NCI-H774 (cell line): Measurements from ENCODE around the gene RGL1.
"Not testable (repeated sequence)": the region's sequence is repeated elsewhere in the genome, so short reads cannot be mapped to it uniquely, and the experiment has no call there.

Source experiments
- DNase-seq: peaks from one replicate; lab custom pipeline; 2025; lab: John Stamatoyannopoulos, UW

RGL1 gene

DNA sequence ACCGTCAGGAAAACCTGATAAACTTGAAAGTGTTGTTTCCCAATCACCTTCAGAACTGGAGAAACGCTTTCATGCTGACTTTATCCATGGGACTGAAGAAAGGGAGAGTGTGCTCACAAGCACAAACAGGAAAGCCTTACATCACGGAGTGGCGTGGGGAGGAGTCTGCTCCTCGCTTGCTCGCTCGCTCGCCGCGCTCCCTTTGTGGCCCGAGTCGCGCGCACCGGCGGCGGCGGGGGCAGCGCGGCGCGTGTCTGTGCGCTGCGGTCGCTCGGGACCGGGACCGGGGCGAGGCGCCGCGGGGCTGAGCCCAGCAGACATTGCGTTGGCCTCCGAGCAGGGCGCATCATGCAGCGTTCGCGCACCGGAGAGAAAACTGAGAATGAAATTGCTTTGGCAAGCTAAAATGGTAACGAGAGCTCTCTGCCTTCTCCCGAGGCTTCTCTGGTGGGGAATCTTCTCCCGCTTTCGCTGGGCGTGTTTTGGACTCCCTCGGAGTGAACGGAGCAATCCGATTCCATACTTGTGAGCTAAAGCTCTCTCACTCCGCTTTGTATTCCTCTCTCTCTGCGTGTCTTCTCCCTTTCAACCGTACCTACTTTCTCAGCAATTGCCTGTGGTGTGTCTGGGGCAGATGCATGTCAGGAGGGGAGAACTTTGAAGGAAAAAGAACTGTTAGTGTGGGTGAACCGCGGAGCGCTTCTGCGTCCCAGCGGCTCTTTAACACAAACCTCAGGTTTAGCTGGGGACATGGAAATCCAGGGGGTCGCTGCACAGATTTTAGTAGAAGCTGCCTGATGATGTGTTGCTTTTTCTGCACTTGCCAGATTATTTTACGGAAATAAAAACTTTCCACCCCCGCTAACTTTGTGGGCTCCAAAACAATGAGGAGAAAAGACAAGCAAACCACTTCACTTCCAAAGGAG, at the start of gene RGL1:
Gene RGL1, plus strand, starts transcription at position 205 of the 926 bp plus-strand sequence. Its CDS starts 178 bp downstream, at position 383.
- DNase-seq = no peak

DNA sequence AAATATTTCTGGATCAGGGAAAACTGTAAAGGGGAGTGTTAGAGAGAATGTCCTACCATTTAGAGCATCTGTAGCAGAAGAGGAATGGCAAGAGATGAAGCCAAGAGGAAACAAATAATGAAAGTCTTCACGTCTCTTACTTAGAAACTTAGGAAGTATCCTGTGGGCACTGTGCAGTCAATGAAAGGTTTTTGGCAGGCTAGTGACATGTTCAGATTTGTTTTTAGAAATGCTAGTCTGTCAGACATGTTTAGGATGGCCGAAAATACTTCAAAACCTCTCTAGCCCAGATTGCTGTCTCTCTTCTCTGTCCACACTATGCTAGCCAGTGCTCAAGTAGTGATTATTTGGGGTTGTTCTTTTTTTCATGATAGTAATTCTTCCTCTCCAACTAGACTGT, 48.6 kb upstream of the RGL1 start:
- DNase-seq = no peak

DNA sequence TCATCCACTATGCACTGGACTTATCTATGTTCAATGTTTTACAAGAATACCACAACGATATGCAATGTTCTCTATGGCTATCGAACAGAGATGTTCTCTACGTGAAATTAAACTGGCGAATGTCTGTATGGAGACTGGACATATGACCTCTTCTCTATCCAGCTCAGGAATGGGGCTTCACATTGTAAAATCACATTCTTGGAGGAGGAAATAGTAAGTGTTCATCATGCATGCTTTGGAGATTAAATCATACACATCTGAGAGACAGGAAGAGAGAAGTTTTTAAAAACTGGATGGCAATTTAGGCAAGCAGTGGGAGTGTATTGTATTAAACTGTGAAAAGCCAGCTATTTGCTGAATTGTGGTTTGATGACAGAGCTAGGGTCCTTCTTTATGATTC, 47.9 kb upstream of the RGL1 start:
- DNase-seq = no peak

DNA sequence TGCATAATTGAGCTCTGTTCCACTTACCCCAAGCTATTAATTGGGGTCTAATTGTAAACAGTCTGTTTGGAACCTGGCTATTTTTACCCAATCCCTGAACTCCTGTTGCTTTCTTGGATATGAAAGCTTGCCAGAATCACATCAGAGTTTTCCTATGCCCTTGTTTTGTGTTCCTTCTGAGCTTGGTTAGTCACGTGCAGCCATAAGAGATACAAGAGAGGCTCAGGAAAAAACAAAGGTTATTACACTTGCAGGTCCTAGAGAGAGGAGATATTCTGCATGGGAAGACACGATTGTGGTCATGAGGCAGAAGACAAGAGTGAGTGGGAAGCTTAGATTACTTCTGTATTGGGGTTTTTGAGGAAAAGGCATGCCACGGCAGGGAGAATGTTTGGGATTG, 46.0 kb upstream of the RGL1 start:
- no peak for DNase-seq

DNA sequence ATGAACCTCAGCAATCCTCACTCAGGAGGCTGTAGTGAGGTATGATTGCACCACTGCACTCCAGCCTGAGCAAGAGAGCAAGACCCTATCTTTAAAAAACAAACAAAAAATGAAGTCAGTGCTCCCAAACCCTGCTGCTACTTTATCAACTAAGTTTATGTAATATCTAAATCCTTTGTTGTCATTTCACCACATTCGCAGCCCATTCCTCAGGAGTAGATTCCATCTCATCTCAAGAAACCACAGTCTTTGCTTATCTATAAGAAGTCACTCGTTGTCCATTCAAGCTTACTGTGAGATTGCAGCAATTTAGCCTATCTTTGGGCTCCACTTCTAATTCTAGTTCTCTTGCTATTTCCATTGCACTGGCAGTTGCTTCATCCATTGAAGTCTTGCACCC, 44.3 kb upstream of the RGL1 start:
- DNase-seq = no peak

DNA sequence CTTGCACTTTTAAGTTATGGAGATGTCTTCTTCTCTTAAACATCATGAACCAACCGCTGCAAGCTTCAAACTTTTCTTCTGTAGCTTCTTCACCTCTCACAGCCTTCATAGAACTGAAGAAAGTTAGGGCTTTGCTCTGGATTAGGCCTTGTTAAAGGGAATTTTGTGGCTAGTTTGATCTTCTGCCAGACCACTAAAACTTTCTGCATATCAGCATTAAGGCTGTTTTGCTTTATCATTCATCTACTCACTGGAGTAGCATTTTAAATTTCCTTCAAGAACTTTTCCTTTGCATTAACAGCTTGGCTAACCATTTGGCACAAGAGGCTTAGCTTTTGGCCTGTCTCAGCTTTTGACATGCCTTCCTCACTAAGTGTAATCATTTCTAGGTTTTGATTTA, 43.0 kb upstream of the RGL1 start:
- DNase-seq = no peak

DNA sequence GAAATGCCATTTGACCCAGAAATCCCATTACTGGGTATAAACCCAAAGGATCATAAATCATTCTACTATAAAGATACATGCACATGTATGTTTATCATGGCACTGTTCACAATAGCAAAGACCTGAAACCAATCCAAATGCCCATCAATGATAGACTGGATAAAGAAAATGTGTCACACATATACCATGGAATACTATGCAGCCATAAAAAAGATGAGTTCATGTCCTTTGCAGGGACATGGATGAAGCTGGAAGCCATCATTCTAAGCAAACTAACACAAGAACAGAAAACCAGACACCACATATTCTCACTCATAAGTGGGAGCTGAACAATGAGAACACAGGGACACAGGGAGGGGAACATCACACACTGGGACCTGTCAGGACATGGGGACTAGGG, 42.1 kb upstream of the RGL1 start:
- not testable (repeated sequence) for DNase-seq

DNA sequence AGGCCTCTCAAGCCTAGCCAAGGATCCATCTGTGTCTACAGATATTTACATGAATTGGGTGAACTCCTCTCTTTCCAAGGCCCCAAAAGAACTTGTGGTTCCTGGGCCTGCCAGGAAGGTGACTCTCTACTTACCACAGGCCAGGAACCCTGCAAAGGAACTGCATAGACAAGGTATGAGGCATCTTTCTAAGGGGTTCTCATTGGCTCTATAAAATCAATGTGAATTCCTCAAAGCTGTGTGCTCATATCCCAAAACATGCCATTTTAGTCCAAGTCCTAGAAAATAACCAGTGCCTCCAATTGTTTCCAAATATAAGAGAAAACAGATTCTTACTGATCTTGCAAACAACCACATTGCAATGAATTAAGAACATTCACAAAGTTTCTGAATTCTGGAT, 39.9 kb upstream of the RGL1 start:
- DNase-seq = no peak

DNA sequence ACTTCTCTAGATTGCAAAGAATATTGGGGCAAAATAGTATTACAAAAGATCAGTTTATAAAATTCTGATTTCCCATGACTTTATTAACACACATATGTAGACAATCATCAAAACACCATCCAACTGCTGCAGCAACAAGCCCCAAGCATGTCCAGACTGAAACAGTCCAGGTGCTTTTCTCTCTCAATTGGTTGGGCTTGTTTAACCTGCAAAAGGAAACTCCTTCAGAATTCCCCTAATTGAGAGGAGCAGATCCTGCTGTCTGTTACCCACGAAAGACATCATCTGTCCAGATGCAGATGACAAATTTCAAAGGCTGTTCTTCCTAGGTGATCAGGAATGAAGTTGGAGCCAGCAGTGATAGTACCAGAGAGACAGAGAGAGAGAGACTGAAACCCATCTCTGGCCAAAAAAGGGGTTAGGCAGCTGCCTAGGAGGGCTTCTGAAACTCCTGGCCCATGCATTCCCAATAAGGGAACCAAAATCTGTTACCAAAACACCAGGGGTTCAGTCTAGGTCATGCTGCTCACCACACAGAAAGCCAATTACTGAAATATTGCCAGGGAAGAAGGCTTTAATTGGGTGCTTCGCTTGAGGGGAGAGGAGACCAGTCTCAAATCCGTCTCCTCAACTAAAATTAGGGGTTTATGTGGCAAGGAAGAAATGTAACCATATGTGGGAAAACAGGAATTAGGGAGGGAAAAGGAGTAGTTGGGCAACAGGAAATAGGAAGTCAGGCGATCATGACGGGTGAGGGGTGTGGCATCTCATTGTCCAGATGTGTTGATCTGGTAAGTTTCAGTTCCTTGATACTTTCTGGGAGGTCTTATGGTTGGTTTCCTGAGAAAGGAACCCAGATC, 34.7 kb upstream of the RGL1 start:
- no peak for DNase-seq

DNA sequence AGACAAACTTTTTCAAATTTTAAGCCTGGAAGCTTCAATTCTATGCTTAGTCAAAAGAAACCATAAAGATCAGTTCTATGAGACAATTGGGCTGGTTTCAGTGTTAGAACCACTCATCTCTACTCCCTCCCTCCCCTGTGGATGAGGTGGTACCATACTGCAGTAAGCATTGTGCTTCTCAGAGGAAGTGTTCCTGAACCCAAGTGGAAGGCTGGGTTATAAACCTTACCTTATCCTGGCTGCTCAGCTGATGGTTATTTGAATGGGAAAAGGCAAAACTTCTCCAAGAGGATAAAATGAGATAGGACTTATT, 34.1 kb upstream of the RGL1 start:
- no peak for DNase-seq

DNA sequence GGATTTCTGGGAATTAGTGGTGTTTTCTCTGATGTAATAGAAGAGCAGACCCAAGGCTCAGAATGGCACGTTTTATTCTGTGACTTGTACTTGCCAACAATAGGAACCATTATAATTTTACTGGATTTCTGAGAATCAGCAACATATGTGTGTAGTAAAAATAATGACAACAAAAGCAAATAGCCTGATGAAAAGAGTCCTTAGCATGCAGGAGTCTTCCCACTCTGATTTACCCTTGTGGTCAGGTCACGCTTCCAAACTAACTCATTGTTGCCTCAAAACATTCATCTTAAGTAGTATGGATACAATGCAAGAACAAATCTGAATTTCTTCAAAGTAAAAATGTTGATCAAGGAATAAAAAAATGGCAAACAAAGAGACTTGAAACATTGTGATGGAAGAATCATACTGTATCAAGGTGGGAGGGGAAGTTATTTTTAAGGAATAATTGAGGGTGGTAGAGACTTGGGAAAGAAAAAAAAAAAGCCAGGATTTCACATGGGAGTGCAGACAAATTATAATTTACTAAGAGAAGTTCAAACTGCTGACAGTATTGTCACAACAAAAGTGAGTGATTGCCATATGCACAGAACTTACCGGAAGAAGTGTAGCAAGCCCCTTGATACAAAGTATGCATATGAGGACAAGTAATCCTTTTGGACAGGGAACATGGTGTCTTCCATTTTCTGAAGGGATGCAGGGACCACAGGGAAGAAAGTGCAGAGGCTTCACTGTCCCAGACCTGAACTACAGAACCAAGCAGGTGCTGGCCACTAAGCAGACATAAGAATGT, 31.2 kb upstream of the RGL1 start:
- DNase-seq = no peak

DNA sequence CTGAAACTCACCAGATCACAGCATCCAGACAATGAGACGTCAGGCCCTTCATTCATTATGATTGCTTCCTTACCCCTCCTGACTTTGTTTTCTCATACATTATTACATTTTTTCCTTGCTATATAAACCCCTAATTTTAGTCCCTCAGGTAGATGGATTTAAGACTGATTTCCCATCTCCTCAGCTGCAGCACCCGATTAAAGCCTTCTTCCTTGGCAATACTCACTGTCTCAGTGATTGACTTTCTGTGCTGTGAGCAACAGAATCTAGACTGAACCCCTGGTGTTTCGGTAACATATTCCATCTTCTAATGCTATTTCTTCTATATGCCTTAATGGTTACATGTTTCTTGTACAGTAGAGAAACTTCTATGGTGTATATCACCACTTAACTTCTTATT, 30.0 kb upstream of the RGL1 start:
- no peak for DNase-seq

DNA sequence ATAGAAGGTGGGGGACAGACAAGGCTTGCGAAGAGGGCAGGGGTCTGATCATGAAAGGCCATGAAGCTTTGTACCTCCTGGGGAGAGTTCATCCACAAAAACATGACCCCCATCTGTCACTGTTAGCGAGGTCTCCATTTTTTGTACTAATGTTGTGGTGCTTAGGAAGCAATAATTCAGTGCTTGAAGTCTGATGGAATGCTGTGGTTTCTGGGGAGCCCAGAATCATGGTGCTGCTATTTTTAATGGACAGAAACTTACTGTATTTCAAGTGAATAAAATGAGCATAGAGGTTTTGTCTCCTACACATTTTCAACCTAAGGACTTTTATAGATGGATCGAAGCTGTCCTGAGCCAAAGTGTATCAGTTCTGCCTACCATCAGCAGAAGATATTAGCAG, 28.2 kb upstream of the RGL1 start:
- DNase-seq = no peak

DNA sequence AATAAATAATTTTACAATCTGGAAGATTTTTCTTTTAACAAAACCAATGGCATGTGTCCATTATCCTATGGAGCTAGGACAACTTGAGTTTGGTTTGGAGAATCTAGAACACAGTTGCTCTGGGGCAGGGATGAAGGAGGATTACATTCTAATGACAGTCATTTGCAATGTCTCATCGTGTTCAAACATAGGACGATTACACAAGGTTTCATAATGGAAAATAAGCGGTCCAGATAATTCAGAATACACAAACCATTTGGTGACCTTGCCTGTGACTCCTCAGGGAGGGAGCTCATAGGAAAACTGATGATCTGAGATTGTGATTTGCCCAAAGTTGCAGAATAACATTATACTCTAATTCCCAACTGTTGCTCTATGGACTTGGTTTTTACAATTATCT, 27.6 kb upstream of the RGL1 start:
- no peak for DNase-seq

DNA sequence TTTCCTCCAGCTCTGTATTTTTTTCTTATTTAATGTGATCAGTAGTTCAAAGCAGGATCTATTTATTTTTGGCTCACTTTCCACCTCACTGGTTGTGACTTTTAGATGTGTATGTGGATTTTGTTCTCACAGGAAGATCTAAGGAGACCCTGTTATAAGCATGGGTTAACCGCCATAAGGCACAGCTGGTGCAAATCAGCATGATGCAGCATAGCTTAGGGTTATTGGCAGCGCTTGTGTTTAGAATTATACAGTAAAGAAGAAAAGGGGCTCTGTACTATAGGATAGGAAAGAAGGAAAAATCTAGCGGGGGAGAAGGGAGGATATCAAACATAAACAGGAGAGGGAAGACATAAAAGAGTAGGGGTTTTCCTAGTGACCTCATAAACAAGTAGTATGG, 26.9 kb upstream of the RGL1 start:
- no peak for DNase-seq

DNA sequence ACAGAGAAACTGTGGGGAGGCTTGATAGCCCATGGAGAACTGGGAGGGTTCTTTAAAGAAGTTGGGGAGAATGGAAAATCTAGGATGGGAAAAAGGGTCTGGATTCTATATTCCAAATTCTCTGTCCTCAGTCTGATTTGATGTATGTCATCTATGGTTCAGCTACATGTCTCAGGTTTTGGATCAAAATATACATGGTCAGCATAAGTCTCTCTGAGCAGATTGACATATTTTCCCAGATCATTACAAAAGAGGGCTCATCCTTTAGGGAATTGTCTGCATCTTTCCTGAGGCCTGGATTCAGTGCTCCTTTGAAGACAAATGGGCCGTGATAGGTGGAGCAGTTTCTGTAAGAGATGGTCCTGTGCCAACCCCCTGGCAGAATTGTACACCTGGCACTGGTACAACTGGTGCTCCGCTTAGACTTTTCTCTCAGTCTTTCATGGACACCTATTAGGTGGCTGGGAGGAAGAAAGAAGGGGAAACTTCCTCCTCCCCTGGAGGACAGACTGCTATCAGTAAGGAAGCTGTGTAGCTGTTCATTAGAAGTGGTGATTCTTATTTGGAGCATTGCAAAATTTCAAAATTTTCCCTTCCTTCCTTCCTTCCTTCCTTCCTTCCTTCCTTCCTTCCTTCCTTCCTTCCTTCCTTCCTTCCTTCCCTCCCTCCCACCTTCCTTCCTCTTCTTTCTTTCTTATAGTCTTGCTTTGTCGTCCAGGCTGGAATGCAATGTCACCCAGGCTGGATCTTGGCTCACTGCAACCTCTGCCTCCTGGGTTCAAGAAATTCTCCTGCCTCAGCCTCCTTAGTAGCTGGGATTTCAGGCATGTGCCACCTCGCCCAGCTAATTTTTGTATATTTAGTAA, 26.1 kb upstream of the RGL1 start:
- no peak for DNase-seq

DNA sequence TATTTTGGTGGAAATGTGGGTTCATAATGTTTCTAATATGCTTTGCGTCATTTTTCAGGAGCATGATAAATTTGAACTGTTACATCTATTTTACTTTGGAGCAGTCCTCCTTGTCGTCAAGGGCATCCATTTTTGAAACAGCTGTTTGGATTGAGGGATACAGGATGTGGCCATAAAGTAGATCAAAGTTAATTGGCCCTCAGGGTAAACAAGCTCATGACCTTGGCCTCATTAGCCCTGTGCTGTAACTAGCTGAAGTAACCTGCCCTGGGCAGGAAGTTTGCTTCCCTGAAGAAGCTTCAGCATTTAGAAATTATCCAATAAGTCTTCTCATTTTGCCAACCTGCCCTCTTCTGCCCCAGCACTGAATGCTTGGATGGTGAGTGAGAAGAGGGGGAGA, 24.8 kb upstream of the RGL1 start:
- DNase-seq = no peak

DNA sequence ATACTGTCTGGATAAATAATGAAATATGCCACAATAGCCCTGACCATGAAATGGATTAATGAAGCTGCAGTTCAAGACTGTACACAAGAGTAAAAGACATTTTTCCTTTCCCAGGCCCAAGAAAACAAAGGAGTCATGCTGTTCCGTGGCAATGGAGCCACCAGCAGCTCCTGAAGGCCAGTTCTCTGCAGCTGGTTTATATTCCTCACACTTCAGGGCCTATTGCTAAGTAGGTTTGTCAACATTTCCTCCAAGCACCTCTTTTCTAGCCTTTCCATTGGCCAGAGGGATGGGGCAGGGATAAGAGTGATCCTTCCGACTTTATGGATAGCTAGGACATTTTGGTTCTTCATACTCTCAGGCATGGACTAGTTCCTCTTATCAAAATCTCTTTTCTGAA, 24.2 kb upstream of the RGL1 start:
- DNase-seq = no peak

DNA sequence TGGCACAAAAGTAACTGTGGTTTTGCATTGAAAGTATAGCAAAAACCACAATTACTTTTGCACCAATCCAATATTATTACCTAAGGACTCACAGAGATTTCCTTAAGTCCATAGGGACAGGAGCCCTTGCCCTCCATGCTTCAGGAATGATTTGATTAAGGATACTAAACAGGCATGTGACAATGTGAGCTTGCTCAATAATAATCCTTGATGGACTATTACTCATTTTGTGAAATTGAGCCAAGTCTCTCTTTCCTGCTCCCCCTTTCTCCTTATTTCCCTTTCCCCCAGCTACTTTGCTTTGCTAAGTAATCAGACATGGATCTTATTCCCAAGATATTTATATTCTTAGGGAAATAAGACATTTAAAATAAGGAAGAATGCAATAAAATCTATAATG, 21.6 kb upstream of the RGL1 start:
- DNase-seq = no peak

DNA sequence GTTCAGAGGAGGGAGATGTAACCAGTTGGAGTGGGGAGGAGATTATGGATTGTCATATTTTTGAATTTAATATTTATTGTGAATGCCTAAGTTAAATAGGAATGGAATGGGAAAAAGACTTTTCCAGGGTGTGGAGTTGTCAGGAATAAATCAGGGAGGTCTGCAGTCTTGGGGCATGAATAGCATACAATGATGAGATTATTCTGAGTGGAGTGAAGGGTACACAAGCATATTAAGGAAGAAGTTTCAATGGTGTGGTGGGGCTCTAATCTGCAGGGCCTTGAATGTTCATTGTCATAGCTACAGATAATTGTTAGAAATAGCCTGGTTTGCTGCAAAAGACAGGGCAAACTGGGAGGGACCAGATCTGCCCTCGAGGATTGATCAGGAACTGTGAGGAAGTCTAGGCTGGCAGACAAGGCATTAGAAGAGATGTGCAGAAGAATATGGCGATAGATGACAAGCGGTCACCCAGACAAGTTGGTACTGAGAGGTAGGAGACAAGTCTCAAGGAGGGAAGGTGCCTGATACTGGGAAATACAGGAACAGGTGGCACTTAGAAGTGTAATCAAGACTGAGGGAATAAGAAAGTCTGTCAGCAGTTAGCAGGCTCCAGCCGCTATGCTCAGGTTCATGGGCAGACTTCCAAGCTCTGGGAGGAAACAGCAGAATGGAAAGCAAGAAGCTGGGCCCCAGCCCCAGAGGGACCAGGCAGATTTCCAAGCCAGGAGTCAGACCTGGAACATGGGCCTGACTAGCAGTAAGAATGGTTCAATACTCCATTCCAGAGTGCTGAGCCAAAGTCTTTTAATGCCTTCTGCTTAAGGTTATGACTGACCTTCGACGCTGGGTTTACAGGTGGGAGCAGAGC, 20.9 kb upstream of the RGL1 start:
- DNase-seq = no peak

DNA sequence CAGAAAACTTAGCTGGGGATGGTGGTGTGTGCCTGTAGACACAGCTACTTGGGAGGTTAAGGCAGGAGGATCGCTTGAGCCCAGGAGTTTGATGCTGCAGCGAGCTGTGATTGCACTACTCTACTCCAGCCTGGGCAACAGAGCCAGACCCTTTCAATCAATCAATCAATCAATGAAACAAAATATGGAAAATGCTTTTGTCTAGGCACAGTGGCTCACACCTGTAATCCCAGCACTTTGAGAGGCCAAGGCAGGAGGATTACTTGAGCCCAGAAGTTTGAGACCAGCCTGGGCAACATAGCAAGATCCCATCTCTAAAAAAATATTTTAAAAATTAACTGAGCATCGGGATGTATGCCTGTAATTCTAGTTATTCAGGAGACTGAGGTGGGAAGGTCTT, 19.0 kb upstream of the RGL1 start:
- not testable (repeated sequence) for DNase-seq
